GM18907 (cell line): ENCODE data around the gene NEK4.

Experiments used
- ATAC-seq: cut with Tn5 transposase; IDR thresholded peaks from one replicate; pipeline ENCODE4 v1.9.1; 2021; ENCODE audit warnings: mild to moderate bottlenecking, moderate library complexity; ENCODE audit not compliant: unreplicated experiment

Gene NEK4

DNA sequence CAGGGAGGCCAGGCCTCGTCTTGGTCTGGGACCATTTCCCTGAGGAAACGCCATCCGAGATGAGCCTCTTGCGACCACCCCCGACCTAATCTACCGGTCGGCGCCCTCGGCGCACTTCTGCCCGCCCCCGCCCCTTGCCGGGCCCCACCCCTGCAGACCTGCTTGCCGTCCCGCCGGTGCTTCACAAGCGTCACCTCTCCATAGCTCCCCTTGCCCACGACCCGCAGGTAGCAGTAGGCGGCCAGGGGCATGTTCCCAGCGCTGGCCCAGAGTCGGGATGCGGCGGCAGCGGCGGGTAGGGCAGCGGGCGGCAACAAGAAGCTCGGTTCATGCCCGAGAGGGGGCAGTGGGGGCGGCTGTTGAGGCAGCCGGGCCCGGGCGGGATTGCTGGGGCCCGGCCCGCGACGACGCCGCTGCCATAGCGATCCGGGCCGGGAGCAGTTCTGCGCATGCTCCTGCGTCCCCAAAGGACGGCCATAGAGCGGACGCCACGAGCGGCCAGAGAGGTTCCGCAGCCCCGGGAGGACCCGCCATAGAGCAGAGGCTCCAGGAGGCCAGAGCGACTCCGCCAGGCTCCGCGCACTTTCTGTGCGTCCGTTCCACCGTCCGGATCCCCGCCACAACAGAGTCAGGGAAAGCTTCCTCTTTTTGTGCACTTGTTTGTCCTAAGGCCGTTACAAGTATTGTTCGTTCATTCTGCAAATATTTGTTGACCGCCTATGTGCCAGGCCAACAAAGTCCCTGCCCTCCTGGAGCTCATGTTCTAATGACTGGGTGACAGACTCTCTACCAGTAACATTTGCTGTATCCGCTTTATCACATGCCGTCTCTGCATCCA is at the start of gene NEK4:
Gene NEK4, minus strand, starts transcription at position 445 of the 838 bp plus-strand sequence. Its CDS starts 194 bp downstream, at position 251.
- peak; percentile 90 for ATAC-seq

DNA sequence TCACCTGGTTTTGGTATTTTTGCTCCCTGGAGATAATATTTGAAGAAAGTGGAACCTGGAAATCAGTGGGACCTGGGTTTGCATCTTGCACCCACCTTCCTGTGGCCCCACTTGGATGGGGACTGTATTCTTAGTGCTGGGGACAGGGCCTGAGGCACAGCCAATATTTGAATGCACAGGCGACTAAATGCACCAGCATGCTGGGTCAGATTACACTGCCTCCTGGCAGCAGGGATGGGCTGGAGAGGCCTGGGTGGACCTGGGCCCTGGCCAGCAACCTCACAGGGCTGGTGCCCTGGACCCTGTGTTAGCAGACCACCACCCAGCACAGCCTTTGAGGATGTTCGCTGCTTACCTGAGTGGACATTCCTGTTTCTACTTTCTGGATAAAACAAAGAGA is 49.2 kb upstream of the NEK4 start:
- no peak for ATAC-seq

DNA sequence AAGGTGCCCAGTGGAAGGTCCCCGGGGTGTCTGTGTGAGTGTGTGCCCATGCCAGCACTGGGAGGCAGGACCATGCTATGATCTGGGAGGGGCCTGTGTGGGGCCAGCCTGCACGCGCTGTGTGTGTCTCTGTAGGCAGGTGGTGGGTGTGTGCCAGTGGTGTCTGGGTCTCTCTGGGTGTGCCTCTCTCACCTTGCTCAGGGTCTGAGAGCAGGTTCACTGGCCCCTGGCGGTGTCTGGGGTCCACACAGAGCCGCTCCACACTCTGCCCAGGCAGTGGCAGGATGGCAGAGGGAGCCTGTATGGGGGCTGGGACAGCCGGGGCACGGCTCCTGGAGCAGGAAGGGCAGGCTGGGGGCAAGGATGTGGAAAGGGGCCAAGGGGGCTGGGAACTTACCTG is 47.1 kb upstream of the NEK4 start:
- no peak for ATAC-seq

DNA sequence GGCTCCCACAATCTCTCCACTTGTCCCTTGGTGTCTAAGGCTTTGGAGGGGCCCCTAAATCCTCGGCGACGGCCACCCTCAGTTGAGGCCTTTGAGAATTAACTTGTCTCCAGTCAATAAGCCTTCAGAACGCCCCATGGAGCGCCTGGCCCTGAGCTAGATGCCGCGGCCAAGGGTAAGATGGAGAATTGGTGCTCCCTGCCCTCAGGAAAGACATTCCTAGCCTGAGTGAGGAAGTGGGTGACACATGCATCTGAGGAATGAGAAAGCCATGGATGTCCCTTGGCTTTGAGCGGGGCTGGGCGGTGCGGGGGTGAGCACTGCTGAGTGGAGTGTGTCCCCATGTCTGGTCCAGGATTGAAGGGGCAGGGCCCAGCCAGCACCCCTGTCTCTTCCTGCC is 46.5 kb upstream of the NEK4 start:
- ATAC-seq = no peak

DNA sequence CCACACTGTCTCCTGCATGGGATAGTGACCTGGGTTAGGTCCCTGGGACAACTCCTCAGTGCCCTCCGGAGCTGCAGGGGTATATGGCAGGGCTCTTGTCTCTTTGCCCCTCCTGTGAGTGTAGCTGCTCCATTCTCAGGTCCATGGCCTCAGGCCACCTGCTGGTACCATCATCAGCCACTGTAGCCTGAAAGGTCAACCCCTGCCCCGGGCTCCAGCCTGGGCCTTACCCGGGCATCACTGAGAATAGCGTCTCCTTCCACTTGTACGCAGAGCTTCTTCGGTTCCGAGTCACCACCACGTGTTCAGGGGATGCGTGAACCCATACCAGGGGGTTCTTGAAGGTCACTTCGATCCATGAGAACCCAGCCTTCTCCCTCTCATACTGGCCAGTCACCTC is 45.9 kb upstream of the NEK4 start:
- no peak for ATAC-seq

DNA sequence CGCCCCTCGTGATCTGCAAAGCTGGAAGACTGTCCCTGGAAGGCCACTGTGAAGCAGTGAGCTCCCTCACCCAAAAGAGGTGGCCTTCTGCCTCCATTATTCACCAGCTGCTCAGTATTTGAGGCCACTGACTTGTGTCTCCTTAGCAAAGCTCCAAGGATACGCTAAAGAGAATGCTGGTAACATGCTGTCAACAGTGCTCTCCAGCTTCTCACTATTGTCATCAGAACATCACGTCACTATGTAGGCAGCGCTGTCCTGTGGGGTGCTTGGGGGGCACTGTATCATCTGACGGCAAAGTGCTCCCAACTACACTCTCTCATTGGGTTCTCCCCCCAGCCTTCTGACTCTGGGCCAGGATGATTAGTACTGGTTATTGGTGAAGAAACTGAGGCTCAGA is 45.5 kb upstream of the NEK4 start:
- ATAC-seq = no peak

DNA sequence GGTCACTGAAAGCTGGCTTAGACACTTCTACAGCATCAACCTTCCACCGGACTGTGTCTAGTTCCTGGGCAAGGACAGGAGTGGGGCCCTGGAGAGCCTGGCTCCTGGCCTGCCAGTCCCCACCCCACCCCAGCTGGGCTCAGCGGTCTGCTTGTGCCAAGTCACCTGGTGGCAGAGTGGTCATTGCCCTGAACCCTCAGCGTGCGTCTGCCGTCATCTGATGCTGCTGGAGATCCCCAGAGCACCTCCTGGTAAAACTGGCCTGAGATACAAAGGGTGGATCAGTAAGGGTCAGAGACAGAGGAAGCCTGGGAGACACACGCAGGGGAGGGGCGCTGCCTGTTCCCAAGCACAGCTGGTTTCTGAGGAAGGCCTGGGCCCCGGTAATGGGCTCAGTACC is 43.1 kb upstream of the NEK4 start:
- ATAC-seq = no peak

DNA sequence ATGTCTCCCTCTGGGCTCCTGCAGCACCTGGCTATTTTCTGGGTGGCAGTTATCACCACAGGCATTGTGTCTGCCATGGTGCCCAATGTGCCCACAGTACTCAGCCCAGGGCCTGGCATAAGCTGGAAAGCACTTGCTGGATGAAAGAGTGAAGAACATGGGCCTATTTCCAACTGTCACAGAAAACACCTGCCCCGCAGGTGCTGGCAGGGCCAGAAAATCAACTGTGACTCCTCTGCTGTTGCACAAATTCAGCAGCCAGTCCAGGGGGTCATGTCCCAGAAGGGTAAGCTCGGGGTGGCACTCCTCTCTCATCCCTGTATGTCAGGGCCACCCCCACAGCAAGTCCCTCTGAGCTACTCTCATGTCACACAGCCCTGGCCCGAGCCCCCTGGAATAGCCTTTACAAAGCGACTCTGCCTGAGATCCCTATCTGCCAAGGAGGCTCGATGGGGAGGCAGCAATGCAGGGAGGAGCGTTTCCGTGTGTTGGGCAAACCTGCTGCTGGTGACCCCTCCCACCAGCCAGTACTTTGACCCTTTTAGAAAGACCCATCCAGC is 40.8 kb upstream of the NEK4 start:
- ATAC-seq = no peak

DNA sequence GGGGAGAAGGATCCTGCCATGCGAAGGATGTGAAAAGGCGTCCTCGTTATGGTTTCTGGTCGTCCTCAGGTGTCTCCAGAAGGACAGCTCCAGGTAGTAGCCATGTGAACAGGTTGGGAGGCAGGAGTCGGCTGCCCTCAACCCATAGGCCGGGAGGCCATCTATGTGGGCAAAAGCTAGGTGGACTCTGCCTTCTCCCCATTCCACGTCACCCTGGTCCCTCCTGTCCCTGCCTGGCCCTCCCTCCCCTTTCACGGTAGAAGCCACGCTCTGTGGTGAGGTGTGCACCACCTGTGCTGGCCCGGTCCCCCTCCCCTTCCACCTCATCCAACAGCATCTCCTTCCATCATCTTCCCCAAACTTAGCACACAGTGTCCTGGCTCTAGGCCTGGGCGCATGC is 40.2 kb upstream of the NEK4 start:
- no peak for ATAC-seq

DNA sequence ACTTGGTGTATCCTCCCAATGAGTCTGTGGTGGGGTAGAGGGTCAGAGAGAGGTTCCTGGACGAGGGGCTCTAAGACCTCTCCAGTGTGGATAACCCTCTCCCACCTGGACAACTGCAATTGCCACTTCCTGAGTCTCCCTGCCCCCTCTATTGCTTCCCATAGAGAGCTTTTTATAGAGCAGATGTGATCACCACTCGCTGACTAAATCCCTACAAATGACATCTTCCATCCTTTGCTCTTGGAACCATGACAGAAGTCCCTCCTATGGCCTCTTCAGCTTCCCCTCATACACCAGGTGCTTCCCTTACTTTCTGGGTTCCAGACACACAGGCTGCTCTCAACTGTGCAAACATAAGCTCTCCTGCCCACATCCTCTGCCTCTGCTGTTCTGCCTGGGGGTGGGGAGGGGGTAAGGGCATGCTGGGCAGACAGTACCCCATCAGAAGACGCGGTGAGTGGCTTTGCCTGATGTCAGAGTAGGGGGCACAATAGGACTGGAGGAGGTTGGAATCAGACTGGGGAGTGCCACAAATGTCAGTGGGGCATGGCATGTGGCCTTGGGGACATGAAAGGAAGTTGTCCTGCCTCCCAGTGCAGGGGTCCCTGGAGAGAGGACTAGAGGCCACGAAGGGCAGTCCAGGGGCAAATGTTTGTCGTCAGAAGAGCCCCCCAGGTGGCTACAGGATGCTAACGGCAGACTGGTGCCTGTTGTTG is 39.1 kb upstream of the NEK4 start:
- no peak for ATAC-seq

DNA sequence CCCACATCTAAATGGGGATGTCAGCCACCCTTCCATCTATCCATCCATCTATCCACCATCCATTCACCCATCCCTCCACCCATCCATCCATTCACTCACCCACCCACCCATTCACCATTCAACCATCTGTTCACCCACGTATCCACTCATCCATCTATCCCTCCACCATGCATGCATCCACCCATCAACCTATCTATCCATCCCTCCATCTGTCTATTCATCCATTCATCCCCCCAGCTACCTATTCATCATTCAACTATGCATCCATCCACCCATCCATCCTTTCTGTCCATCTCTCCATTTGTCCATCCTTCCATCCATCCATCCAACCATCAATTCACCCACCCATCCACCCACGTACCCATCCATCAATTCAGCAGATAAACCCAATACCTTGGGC is 38.4 kb upstream of the NEK4 start:
- no peak for ATAC-seq

DNA sequence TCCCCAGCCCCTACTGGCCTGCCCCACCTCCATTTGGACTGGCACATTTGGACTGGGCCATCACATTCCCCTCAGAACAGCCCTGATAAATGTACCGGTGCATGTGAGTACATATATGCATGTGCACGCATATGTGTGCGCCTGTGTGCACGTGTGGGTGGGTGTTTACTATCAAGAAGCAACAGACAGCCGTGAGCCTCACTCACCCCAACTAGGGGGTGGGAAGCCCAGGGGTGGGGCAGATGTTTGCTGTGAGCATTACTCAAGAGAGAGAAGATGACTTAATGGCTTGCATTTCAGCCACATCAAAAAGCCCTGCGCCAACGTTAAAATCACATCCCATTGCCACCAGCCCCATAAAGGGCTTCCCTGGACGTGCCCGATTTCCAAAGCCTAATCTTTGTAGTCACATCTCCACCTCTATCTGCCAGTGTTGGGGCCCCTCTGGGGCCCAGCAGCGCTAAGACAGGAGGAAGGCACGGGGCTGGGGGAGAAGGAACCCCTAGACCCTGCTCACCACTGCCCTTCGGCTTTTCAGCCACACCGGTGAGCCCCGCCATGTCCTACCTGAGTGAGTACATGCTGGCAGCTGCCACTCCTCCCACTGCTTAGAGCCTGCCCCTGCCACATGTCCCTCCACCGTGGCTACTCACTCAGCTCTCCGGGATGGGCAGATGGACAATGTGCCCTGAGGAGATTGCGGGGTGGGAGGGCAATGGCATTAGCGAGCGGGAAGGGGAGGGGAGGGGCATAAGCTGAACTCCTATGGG is 34.7 kb upstream of the NEK4 start:
- no peak for ATAC-seq

DNA sequence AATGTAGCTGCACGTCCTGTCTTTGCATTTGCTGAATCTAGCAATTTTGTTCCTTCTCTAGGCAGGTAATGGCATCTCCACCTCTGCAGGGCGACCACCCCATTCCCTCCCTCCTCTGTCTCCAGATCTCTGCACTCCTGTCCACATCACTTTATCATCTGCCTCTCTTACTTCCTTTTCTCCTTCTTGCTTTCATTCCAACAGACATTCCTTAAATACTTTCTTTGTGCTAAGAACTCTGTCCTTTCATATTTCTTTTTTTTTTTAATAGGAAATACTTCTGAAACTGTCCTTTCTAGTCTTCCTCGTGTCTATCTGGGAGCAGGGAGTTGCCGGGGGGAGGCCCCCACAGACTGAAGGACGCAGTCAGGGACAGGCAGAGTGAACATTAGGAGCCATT is 31.1 kb upstream of the NEK4 start:
- ATAC-seq = no peak

DNA sequence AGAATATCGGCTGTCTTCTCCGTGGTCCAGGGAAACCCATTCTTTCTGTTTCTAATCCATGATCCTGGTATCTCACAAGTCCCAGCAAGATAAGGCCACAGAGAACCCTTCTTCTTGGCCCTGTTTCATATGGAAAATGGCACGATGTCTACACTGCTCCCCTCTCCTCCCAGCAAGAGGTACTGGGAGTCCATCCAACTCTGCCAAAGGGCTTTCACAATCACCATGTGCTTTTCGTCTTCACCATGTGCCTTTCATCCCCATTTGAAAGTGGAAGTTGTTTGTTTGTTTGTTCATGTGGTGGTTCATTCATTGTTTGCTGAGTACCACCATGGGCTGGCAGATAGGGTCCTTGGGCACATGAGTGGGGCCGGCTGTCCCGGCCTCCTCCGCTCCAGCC is 29.3 kb upstream of the NEK4 start:
- no peak for ATAC-seq

DNA sequence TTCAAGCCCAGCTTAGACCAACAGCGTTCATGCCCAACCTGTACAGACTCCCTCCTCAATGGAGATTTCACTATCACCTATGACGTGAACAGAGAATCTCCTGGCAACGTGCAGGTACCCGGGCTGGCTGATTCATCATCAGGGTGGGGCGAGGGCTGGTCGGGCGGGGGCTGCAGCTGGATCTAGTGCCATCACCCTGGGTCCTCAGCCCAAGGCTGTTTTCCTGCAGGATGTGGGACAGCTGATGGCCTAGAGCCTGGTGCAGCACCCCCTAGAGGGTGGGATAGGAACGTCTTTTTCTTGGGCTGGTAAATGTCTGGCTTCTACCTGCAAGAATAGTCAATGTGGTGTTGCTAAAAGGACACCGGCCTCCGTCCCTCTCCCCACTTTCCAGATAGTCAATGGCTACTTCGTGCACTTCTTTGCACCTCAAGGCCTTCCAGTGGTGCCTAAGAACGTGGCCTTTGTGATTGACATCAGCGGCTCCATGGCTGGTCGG is 28.3 kb upstream of the NEK4 start:
- no peak for ATAC-seq

DNA sequence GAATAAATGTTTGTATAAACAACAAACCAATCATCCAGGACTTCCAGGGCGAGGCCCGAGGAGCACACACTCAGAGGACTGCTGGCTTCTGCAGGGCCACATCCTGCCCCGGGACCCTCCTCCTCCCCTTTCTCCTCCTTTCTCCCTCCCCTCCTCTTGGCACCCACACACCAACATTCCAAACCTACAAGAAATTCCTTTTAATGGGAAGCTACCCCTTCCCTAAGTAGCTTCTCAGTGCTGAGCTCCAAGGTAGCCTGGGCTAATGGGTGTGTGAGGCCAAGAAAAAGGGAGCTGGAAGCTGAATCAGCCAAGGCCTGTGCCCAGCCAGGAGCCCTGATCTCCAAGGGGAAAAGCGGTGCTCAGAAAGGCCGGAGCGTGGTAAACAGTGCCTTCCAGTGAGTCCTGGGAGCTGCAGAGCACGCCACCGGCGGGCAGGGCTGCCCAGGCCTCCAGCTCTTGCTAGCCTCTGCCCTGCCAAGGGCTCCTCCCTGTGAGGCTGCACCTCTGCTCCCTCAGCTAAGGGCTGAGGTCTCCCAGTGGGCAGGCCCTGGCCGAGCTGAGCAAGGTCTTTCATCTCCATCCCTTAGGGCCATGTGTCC is 27.7 kb upstream of the NEK4 start:
- no peak for ATAC-seq

DNA sequence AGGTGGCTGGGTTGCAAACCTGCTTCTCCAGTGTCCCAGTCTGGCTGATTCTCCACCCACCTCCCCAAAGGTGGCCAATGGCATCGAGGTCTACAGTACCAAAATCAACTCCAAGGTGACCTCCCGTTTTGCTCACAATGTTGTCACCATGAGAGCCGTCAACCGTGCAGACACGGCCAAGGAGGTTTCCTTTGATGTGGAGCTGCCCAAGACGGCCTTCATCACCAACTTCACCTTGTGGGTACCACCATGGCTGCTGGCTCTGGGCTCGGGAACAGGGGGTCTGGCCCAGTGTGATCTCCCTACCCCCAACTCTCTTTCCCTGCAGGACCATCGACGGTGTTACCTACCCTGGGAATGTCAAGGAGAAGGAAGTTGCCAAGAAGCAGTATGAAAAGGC is 25.7 kb upstream of the NEK4 start:
- ATAC-seq = no peak

DNA sequence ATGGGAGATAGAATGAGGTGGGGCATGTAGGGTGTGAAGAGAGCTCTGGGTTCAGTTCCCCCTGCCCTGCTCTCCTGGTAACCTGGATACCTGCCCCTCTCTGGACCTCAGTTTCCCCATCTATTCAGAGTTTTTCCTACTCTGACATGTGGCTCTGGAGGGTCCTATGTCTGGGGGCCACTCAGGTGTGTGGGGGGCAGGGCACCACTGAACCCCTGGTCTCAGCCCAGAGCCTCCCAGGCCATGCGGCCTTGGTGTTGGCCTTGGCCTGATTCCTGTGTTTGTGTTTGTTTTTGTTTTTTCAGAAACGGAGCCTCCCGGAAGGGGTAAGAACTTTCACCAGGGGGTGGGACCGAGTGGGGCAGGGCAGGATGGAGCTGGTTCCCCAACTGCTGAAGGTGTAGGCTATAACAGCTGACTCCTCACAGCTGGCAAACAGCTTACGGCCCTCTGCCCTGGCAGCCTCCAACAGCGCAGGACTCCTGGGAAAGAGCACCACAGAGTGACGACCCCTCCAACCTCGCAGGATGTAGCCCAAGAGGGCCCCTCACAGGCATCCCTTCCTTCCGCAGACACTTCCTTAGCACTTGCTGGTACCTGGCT is 24.7 kb upstream of the NEK4 start:
- ATAC-seq = no peak

DNA sequence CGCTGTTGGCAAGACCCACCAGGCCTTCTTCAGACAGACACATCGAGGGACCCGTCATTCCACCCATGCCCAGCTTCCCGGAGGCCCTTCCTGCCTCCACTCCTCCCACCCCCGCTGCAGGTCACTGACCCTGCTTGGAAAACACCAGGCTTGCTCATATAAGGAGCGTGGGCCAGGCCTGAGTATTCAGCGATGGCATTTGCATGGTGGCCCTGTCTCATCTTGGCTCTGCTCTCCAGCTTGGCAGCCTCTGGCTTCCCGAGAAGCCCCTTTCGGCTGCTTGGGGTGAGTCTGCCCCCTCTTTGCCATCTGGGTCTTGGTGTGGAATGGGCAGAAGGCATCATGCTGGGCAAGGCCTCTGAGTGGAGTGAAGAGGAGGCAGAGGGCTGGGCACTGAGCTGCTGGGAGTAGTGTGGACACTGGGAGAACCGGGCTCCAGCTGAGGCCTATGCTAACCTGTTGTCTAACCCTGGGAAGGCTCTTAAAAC is 23.9 kb upstream of the NEK4 start, which contains the start of gene ITIH3:
Gene ITIH3, plus strand, starts transcription at position 185 of the 488 bp plus-strand sequence. Its CDS starts 8 bp downstream, at position 193.
- ATAC-seq = no peak
